GM03348 (cell line): ENCODE data around the gene COMMD6.

Experiments used
- DNase-seq: peaks from one replicate; pipeline ENCODE4 v3.0.0; 2012; ENCODE audit warnings: low spot score

The COMMD6 gene

DNA sequence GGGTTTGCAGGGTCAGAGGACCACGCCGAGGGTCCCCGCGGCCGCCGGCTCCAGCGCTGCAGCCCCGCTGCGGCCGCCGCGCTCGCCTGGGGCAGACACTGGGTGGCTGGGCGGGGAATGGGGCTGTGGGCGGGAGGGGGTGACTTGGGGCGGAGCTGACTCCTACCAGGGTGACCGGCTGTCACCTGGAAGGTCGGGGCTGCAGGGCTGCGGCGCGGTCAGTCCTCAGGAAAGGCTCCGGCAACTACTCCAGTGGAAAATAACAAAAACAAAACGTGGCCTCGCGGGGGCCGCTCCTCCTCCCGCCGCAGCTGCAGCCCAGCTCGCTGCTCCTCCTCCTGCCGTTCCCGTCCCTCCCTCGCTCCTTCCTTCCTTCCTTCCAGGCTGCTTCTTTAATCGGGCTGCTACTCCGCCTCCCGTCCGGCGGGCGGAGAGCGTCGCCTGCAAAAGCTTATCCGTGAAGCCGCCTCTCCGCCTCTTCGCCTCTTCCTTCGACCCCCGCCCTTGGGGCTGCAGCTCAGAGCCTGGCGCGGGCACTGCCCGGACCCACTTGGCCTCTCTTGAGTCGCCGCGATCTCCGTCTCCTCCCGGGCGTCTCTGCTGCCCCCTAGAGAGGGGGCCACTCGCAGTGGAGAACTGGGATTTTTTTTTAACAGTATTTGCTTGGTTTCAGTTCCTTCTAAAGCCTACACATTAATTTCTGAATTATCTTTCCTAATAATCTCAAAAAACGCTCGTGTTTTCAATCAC lies 55.4 kb downstream of the COMMD6 start, which contains the start of gene TBC1D4:
TBC1D4 (minus strand) TSS at position 100 of the 750 bp plus-strand sequence. CDS start 402 bp downstream, outside the sequence.
- peak; percentile 90 for DNase-seq

DNA sequence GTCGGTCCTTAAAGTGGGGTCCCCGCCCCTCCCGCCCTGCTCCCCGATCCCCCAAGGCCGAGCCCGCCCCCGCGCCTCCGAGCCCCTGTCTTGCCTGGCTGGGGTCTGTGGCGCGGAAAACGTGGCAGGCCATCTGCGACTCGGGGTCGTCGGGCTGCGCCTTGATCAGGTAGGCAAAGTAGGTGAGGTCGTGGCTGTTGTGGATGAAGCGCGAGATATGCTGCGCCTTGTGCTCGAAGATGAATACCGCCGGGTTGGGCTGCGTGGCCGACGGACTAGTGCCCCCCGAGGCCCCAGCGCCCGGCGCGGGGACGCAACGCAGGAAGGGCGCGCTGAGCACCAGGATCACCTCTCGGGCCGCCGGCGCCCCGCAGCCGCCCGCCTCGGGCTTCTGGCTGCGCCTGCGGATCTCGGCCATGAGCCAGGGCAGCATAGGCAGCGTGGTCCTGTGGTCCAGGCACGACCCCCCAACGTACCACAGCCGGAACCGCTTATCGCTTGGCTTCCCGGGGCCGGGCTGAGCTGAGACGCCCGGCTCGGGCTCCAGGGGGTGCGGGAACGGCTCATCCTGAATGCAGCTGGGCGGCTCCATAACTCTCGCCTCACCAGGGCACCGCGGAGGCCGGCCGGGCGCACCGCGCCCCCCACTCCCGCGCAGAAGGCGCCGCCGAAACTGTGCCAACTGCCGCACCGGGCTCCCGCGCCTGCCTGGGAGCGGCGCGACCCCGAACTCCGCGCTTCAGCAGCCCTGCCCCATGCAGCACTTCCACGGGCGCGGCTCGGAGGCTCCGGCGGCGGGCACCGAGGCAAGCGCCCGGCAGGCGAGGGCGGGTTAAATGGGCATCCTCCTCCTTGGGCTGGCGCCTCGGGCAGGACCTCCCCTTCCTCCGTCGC lies 56.2 kb downstream of the COMMD6 start:
- DNase-seq = peak; percentile 62

DNA sequence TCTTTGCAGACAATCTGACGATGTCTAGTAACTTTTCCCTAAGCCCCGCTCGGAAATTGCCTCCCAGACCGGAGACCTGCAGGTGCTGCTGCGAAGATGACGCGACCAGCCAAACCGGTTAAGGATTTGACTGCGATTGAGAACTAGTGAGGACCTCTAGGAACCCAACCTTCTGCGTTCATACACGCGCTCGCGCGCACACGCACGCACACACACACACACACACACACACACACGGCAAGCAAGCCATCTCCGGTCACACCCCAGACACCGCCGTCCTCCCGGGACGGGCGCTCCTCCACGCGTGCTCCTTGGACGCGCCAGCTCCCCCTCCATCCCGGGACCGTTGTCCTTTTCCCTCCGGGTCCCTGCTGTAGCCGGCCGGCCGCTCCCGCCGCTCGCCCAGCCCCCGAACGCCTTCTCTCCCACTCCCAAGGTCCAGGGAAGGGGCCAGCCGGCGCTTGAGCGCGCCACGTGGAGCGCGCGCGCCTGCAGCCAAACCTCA lies 56.9 kb downstream of the COMMD6 start:
- peak; percentile 37 for DNase-seq

DNA sequence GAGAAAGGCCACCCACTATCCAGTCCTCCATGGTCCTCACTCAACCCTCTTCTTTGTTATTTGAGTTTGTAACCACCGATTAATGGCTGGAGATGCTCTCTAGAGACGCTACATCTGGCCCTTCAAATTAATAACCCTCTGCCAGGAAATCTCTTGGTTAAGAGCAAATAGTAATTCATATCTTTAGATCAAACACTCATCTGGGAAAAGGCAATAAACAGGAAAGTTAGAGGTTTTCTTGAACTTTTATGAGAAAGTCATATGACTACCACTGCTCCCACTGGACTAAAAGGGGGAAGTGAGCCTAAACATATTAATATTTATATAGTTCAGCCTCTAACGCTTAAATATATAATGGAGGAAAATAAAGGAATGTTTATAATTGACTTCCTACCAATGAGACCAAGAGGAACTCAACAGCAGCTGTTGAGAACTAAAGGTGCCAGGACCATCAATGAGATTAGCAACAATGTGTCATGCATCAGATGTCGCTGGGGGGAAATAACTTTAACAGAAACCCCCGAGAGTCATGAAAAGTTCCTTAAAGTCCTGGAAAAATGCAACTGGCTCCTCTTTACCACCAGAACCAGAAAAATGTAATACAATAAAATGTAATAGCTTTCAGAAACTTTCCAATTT lies 58.4 kb downstream of the COMMD6 start:
- DNase-seq = no peak

DNA sequence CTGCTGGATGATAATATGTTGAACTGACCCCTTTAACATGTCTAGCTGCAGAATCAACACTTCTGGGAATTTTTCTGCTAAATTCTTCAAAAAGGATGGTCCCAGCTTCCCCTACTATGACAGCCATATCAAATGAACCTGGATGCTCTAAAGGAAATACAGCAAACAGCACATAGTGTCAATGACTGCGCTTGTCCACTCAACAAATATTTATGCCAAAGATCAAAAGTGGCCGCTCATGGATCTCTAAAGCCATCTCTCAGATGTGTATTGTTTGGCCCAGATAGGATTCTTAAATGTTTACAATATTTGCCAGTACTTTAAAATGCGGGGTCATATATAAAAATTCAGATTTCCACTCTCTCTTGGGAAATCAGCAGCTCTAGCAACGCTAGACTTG lies 59.0 kb downstream of the COMMD6 start:
- DNase-seq = no peak
